Measurements from ENCODE around the gene PCED1B. TPM values are rescaled to one million over a fixed set of nuclear protein-coding genes. Genes with fewer than 3 reads are reported as not detected.

Gene PCED1B
- total RNA-seq, 1 experiment from 2014 or later, result 0.86 TPM

DNA sequence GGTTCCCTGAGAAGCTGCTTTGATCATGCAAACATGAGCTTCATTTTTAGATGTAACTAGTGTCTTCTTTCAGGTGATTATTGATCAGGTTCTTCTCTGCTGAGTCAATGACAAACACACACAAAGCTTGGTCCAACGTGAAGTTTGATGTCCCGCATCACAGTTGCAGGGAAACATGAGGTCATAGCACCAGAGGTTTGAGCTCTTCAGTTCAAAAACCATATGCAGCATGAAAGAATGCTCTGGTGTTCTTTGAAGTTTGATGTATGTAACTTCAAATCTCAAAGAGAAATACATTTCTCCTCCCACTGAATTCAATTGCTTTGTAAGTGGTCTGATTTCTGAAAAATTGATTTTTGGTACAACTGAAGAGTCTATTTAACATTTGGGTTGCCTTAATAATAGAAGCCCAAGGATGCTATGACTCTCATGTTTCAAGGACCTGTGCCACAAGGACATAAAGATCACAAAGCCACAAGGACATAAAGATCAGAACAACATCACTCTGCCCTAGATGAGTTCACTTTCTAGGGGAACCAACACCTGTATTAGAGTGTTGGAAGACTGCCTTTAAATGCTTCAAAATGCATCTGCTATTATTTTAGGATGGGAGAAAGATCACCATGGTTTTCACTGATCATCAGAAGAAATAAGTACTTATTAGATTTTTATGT is 31.4 kb downstream of the PCED1B start:
- Histone ChIP-seq H3K4me3 (replicated peaks in 1 of 2; ENCODE audit: low read depth in 1 of 2, low read length in 2 of 2) (no peak overlapping the region), H3K79me2 (ENCODE audit: insufficient read depth, low read length) (no peaks in the 10 kb centered on the region), H2AFZ (ENCODE audit: low read depth, low read length, poor library complexity, severe bottlenecking) (no peak overlapping the region), H3K36me3 (ENCODE audit: control insufficient read depth in 1 of 2, insufficient read depth in 2 of 2, low read length in 2 of 2) (no peaks in the 10 kb centered on the region), H4K20me1 (ENCODE audit: insufficient read depth) (no peaks in the 10 kb centered on the region), H3K4me2 (ENCODE audit: low read length) (no peak overlapping the region), H3K27me3 (ENCODE audit: insufficient read depth, low read length) (no peaks in the 10 kb centered on the region), H3K9me2 (ENCODE audit: insufficient read depth) (no peaks in the 10 kb centered on the region), H3K4me1 (ENCODE audit: control insufficient read depth in 1 of 2, insufficient read depth in 2 of 2, low read length in 2 of 2) (no peaks in the 10 kb centered on the region), H3K9ac (ENCODE audit: low read length) (no peak overlapping the region), H3K9me3 (ENCODE audit: control insufficient read depth in 1 of 2, insufficient read depth in 1 of 2, low read depth in 1 of 2, low read length in 2 of 2) (no peaks in the 10 kb centered on the region), H3K27ac (ENCODE audit: low read depth, low read length) (no peak overlapping the region)
- ATAC-seq, result no peak
- intact Hi-C loops (cut with micrococcal nuclease), result no loop called here
- TF ChIP-seq ELF1 (IDR thresholded peaks at IDR 0.05; ENCODE audit: borderline replicate concordance, low read depth), result no peak
- no peak for TF ChIP-seq CEBPB (IDR thresholded peaks at IDR 0.05; ENCODE audit: low read depth)
- TF ChIP-seq, protein P1, sequence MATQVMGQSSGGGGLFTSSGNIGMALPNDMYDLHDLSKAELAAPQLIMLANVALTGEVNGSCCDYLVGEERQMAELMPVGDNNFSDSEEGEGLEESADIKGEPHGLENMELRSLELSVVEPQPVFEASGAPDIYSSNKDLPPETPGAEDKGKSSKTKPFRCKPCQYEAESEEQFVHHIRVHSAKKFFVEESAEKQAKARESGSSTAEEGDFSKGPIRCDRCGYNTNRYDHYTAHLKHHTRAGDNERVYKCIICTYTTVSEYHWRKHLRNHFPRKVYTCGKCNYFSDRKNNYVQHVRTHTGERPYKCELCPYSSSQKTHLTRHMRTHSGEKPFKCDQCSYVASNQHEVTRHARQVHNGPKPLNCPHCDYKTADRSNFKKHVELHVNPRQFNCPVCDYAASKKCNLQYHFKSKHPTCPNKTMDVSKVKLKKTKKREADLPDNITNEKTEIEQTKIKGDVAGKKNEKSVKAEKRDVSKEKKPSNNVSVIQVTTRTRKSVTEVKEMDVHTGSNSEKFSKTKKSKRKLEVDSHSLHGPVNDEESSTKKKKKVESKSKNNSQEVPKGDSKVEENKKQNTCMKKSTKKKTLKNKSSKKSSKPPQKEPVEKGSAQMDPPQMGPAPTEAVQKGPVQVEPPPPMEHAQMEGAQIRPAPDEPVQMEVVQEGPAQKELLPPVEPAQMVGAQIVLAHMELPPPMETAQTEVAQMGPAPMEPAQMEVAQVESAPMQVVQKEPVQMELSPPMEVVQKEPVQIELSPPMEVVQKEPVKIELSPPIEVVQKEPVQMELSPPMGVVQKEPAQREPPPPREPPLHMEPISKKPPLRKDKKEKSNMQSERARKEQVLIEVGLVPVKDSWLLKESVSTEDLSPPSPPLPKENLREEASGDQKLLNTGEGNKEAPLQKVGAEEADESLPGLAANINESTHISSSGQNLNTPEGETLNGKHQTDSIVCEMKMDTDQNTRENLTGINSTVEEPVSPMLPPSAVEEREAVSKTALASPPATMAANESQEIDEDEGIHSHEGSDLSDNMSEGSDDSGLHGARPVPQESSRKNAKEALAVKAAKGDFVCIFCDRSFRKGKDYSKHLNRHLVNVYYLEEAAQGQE (IDR thresholded peaks at IDR 0.05; ENCODE audit: low read depth), result no peak
- TF ChIP-seq, protein P2, sequence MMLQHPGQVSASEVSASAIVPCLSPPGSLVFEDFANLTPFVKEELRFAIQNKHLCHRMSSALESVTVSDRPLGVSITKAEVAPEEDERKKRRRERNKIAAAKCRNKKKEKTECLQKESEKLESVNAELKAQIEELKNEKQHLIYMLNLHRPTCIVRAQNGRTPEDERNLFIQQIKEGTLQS (IDR thresholded peaks at IDR 0.05), result no peak
- TF ChIP-seq, protein P3, sequence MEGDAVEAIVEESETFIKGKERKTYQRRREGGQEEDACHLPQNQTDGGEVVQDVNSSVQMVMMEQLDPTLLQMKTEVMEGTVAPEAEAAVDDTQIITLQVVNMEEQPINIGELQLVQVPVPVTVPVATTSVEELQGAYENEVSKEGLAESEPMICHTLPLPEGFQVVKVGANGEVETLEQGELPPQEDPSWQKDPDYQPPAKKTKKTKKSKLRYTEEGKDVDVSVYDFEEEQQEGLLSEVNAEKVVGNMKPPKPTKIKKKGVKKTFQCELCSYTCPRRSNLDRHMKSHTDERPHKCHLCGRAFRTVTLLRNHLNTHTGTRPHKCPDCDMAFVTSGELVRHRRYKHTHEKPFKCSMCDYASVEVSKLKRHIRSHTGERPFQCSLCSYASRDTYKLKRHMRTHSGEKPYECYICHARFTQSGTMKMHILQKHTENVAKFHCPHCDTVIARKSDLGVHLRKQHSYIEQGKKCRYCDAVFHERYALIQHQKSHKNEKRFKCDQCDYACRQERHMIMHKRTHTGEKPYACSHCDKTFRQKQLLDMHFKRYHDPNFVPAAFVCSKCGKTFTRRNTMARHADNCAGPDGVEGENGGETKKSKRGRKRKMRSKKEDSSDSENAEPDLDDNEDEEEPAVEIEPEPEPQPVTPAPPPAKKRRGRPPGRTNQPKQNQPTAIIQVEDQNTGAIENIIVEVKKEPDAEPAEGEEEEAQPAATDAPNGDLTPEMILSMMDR (IDR thresholded peaks at IDR 0.05 in 2 of 3, conservative IDR thresholded peaks at IDR 0.05 in 1 of 3; ENCODE audit: borderline replicate concordance in 1 of 3, insufficient read depth in 1 of 3, low read depth in 2 of 3, low read length in 2 of 3), result no peak
- TF ChIP-seq YY1 (IDR thresholded peaks at IDR 0.05; ENCODE audit: extremely low read depth, insufficient replicate concordance, low read depth, low read length), result no peak
- no peak for TF ChIP-seq EGR1 (IDR thresholded peaks at IDR 0.05; ENCODE audit: low read depth)
- no peak for TF ChIP-seq POLR2A (IDR thresholded peaks at IDR 0.05; ENCODE audit: borderline replicate concordance, extremely low read depth, insufficient read depth, insufficient read length)
- no peak for TF ChIP-seq RAD21 (IDR thresholded peaks at IDR 0.05; ENCODE audit: low read depth)
- TF ChIP-seq SRF (IDR thresholded peaks at IDR 0.05; ENCODE audit: low read depth), result no peak
- TF ChIP-seq SP1 (IDR thresholded peaks at IDR 0.05; ENCODE audit: low read depth), result no peak
- TF ChIP-seq EZH2 (IDR thresholded peaks at IDR 0.05), result no peak
- no peak for TF ChIP-seq ZFX (IDR thresholded peaks at IDR 0.05)
- no peak for TF ChIP-seq ZNF274 (IDR thresholded peaks at IDR 0.05; ENCODE audit: low read depth, low read length)
- no peak for TF ChIP-seq FOSL1 (IDR thresholded peaks at IDR 0.05; ENCODE audit: low read depth)
- no peak for TF ChIP-seq JUND (IDR thresholded peaks at IDR 0.05)
- RAD21 ChIA-PET (ENCODE audit: low non-redundant PET in 1 of 2, low total read pairs in 2 of 2, uncharacterized antibody in 2 of 2, unreplicated experiment in 2 of 2), result no interaction called here
- no TSS peak for BruUV-seq (replicated peaks)
- DNase-seq (ENCODE audit: low read depth, low spot score), result no peak
- CTCF ChIA-PET, result no interaction called here
- POLR2A ChIA-PET, result no interaction called here

Measured in HCT116 (cell line).